ENCODE data around the gene WDR18. TPM values are rescaled to one million over a fixed set of nuclear protein-coding genes. Genes with fewer than 3 reads are reported as not detected.

The WDR18 gene
- total RNA-seq: 20.7 TPM
- long read RNA-seq, transcript WDR18-202 (10 exons, 1,608 nt): major isoform, 20 of 35 reads
- long read RNA-seq, partial matches to known transcripts: 4 of 35 reads
- long read RNA-seq, other reads (novel, unspliced or antisense): 11 of 35 reads

- intact Hi-C loops (cut with DNase I): loop anchor here (1.0 kb wide), 2 partner anchors 59 to 127 kb away; no protein-coding TSS in a partner anchor
- ATAC-seq (peak; percentile 95), DNase-seq (ENCODE audit: missing footprints) (peak; percentile 97)
These were observed at the start of gene WDR18 for GRCh38 chr19:984165-984967. WDR18 (plus strand) TSS chr19:984345; CDS start chr19:984354, 9 bp downstream.

GRCh38 chr19:934865-935479 is 49.2 kb upstream of the WDR18 start:
- DNase-seq (ENCODE audit: missing footprints): peak; percentile 93
- peak; percentile 87 for ATAC-seq
- intact Hi-C loops (cut with DNase I): no loop called here

- DNase-seq (ENCODE audit: missing footprints): no peak
- intact Hi-C loops (cut with DNase I): no loop called here
- no peak for ATAC-seq
These were observed 48.0 kb upstream of the WDR18 start for GRCh38 chr19:936175-936546.

- DNase-seq (ENCODE audit: missing footprints) (no peak), ATAC-seq (no peak)
- intact Hi-C loops (cut with DNase I): no loop called here
These were observed 46.9 kb upstream of the WDR18 start for GRCh38 chr19:937259-937694.

- no peak for ATAC-seq
- no peak for DNase-seq (ENCODE audit: missing footprints)
- intact Hi-C loops (cut with DNase I): no loop called here
These were observed 45.8 kb upstream of the WDR18 start for GRCh38 chr19:938233-938923.

GRCh38 chr19:939439-939838 is 44.7 kb upstream of the WDR18 start:
- intact Hi-C loops (cut with DNase I): no loop called here
- DNase-seq (ENCODE audit: missing footprints): no peak

GRCh38 chr19:939922-940321 is 44.2 kb upstream of the WDR18 start:
- no peak for DNase-seq (ENCODE audit: missing footprints)
- ATAC-seq: no peak
- intact Hi-C loops (cut with DNase I): no loop called here

More at GRCh38 chr19:939439-939838, 44.7 kb upstream of the WDR18 start:
- ATAC-seq: no peak

- intact Hi-C loops (cut with DNase I): no loop called here
- ATAC-seq (peak; percentile 72), DNase-seq (ENCODE audit: missing footprints) (peak; percentile 91)
These were observed 43.4 kb upstream of the WDR18 start for GRCh38 chr19:940591-941291.

- ATAC-seq (no peak), DNase-seq (ENCODE audit: missing footprints) (no peak)
- intact Hi-C loops (cut with DNase I): no loop called here
These were observed 42.6 kb upstream of the WDR18 start for GRCh38 chr19:941292-942132.

GRCh38 chr19:942133-942645 is 42.0 kb upstream of the WDR18 start:
- no peak for ATAC-seq
- intact Hi-C loops (cut with DNase I): no loop called here
- DNase-seq (ENCODE audit: missing footprints): no peak

- intact Hi-C loops (cut with DNase I): no loop called here
- DNase-seq (ENCODE audit: missing footprints): no peak
- no peak for ATAC-seq
These were observed 40.5 kb upstream of the WDR18 start for GRCh38 chr19:943551-944170.

- DNase-seq (ENCODE audit: missing footprints) (no peak), ATAC-seq (no peak)
- intact Hi-C loops (cut with DNase I): no loop called here
These were observed 40.0 kb upstream of the WDR18 start for GRCh38 chr19:944171-944567.

- intact Hi-C loops (cut with DNase I): no loop called here
- ATAC-seq (no peak), DNase-seq (ENCODE audit: missing footprints) (no peak)
These were observed 39.4 kb upstream of the WDR18 start for GRCh38 chr19:944663-945241.

GRCh38 chr19:945401-946252 is 38.5 kb upstream of the WDR18 start:
- DNase-seq (ENCODE audit: missing footprints) (no peak), ATAC-seq (no peak)
- intact Hi-C loops (cut with DNase I): no loop called here

- intact Hi-C loops (cut with DNase I): no loop called here
These were observed 36.9 kb upstream of the WDR18 start for GRCh38 chr19:947090-947706.

More at GRCh38 chr19:947090-947706, 36.9 kb upstream of the WDR18 start:
- DNase-seq (ENCODE audit: missing footprints) (no peak), ATAC-seq (no peak)

Data from Right ventricle myocardium inferior (tissue), 1 donor.